HG03571 (cell line): ENCODE results near the gene CMTM8.
"Not testable (repeated sequence)": the region's sequence is repeated elsewhere in the genome, so short reads cannot be mapped to it uniquely, and the experiment has no call there.

Source experiments
- ATAC-seq: cut with Tn5 transposase; IDR thresholded peaks from one replicate; pipeline ENCODE4 v1.9.1; 2021; ENCODE audit not compliant: unreplicated experiment

CMTM8 gene

GRCh38 chr3:32228743-32229142 is 9.7 kb upstream of the CMTM8 start:
- not testable (repeated sequence) for ATAC-seq

GRCh38 chr3:32229565-32229964 is 8.9 kb upstream of the CMTM8 start:
- ATAC-seq = no peak

DNA sequence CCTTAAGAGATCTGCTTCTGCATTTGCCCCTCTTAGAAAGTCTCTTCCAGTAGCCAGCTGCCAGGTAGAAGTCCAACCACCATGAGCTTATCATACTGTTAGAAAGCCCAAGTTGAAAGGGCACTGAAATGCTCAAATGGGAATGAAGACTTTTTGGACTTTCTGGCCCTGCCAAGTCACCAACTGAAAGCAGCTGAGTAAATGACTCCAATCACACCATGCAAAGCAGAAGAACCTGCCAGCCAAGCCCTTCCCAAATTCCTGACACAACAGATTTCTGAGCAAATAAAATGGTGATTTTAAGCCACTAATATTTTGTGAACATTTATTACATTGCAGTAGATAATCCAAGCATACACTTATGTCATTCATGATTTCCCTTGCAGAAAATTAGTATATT is 2.1 kb upstream of the CMTM8 start:
- no peak for ATAC-seq

GRCh38 chr3:32237670-32238452 is 619 bp upstream of the CMTM8 start:
- ATAC-seq = no peak

GRCh38 chr3:32239307-32240158 is 1.1 kb downstream of the CMTM8 start:
- ATAC-seq = no peak

GRCh38 chr3:32240159-32240545 is 1.7 kb downstream of the CMTM8 start:
- no peak for ATAC-seq

GRCh38 chr3:32241100-32241499 is 2.6 kb downstream of the CMTM8 start:
- ATAC-seq = no peak

- no peak for ATAC-seq
Observed at GRCh38 chr3:32243519-32243918, 5.0 kb downstream of the CMTM8 start.

- ATAC-seq = no peak
Observed at GRCh38 chr3:32245200-32245599, 6.7 kb downstream of the CMTM8 start.

DNA sequence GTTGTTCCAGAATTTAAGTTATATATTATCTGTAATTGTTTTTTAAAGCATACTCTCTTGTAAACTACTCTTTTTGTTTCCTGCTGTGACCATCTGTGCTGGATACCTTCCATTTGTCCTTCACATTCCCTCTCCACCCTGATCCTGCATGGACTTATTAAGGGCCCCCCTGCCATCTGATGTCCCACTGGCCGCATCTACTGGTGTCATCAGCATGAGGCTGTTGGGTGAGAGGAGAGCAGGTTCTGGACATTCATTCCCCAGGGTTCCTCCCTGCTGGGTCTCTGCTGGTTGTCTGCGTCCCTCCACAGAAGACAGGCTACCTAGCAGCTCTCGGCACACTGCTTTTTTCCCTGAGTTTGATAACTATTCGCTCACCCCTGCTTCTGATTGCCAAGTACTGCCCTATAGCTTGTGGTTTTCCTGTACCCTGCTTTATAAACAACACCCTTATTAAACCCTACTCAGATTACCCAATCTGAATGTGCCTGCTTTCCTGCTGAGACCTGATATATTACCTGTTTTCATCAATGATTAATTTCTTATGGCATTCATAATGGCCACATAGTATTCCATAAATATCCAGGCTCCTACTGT is 7.7 kb downstream of the CMTM8 start:
- ATAC-seq = no peak

DNA sequence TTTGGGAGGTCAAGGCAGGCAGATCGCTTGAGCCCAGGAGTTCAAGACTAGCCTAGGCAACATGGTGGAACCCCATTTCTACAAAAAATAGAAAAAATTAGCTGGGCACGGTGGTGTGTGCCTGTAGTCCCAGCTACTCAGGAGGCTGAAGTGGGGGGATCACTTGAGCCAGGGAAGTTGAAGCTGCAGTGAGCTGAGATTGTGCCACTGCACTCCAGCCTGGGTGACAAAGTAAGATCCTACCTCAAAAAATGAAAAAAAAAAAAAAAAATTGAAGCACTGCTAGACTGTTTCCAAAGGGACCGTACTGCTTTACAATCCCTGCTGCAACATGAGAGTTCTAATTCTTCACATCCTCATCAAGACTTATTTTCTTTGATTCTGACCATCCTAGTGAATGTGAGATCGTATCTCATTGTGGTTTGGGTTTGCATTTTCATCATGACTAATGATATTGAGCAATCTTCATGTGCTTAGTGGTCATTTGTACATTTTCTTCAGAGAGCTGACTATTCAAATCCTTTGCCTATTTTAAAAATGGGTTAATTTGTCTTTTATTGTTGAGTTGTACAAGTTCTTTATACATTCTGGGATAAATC is 10.8 kb downstream of the CMTM8 start:
- ATAC-seq = no peak

DNA sequence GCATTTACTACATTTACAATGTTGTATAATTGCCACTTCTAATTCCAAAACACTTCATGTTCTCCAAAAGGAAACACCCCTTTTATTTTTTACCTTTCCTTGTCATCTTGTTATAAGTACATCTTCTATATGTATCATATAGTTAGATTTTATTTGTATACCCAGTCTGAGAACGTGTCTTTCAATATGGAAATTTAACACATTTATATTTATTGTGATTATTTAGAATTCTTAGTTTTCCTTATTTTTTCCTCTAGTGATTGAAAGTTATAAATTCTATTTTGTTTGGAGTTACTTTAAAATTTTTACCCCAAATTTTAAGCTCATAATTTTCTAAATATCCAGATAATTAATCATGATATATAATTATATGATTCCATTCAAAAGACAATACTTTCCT is 15.8 kb downstream of the CMTM8 start:
- ATAC-seq = no peak

GRCh38 chr3:32255345-32255744 is 16.9 kb downstream of the CMTM8 start:
- no peak for ATAC-seq

- no peak for ATAC-seq
Observed at GRCh38 chr3:32256206-32256605, 17.7 kb downstream of the CMTM8 start.

GRCh38 chr3:32257042-32257441 is 18.6 kb downstream of the CMTM8 start:
- no peak for ATAC-seq

- ATAC-seq = no peak
Observed at GRCh38 chr3:32257641-32258438, 19.4 kb downstream of the CMTM8 start.

DNA sequence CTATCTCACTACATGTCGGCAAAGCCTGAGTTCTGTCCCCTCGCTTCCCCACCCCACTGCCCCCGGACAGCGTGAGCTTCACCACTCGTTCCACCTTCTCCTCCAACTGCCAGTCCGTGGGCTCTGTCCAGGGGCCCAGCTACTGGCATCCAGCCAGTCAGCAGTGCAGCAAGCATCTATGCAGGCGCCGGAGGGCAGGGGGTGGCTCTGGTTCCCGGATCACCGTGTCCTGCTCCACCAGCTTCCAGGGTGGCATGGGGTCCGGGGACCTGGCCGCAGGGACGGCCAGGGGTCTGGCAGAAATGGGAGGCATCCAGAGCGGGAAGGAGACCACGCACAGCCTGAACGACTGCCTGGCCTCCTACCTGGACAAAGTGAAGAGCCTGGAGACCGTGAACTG is 20.4 kb downstream of the CMTM8 start:
- ATAC-seq = no peak

DNA sequence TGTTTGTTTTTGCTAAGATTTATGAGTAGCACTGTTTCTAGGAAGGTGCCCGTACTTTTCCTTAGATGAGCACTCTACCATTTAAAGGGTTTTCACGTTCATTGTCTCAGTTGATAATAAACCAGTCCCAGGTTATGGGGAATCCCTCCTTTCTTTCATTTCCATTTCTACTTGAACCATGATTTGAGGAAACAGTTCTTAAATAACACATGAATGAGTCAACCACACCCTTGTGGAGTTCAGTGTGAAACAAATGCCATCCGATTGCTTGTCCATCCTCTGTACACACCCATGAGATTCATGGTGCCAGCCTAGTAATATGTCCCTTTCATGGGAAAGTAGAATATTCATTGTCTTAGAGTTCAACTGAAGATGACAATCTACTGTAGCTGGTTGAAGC is 23.1 kb downstream of the CMTM8 start:
- ATAC-seq = no peak

DNA sequence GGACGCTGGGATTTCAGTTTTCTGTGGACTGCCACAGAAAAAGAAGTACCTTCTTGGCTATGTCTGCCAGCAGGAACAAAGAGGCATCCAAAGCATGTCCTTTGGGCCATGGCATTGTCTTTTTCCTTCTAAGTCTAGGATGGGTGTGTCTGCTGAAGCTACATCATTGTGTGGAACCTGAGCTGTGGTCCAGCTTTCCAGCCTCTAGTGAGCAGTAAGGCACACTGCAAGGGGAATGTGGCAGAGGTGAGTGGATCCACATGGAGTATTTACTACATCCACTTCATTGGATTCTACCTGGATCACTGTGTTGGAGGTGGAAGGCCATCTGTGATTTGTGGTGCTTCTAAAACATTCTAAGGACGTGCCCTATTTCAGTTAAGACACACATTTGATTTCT is 23.7 kb downstream of the CMTM8 start:
- ATAC-seq = no peak

GRCh38 chr3:32274306-32274705 is 35.8 kb downstream of the CMTM8 start:
- ATAC-seq = no peak

DNA sequence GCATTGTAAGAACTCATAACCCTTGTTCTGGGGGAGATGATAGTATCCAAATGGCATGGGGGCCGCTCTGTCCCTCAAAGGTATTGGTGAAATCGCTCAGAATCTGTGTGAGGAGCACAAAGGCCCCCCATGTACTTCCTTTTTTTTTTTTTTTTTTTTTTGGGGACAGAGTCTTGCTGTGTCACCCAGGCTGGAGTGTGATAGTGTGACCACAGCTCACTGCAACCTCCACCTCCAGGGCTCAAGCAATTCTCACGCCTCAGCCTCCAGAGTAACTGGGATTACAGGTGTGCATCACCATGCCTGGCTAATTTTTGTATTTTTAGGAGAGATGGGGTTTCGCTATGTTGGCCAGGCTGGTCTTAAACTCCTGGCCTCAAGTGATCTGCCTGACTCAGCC is 37.0 kb downstream of the CMTM8 start:
- no peak for ATAC-seq
